HUES48 (cell line): ENCODE measurements around the gene ZFP36.
"Not testable (repeated sequence)": the region's sequence is repeated elsewhere in the genome, so short reads cannot be mapped to it uniquely, and the experiment has no call there.

Experiments used
- H3K27ac ChIP-seq: one replicate; pipeline ENCODE4 v1.7.0; 2013; ENCODE audit warnings: low read depth, low read length, inconsistent platforms
- H3K27me3 ChIP-seq: 2 replicates; pipeline ENCODE4 v1.6.1; 2013; ENCODE audit warnings: mild to moderate bottlenecking, low read length; ENCODE audit not compliant: control insufficient read depth, insufficient read depth
- H3K36me3 ChIP-seq: 2 replicates; pipeline ENCODE4 v1.6.1; 2013; ENCODE audit warnings: low read length; ENCODE audit not compliant: control insufficient read depth, insufficient read depth
- H3K4me1 ChIP-seq: 2 replicates; pipeline ENCODE4 v1.6.1; 2013; ENCODE audit warnings: mild to moderate bottlenecking, low read length; ENCODE audit not compliant: control insufficient read depth, insufficient read depth
- H3K4me3 ChIP-seq: 2 replicates; pipeline ENCODE4 v1.5.1; 2013; ENCODE audit warnings: mild to moderate bottlenecking, low read depth, low read length
- H3K9ac ChIP-seq: 2 replicates; pipeline ENCODE4 v1.6.1; 2013; ENCODE audit warnings: mild to moderate bottlenecking, low read depth, low read length, moderate library complexity
- H3K9me3 ChIP-seq: 2 replicates; pipeline ENCODE4 v1.6.1; 2013; ENCODE audit warnings: low read length; ENCODE audit not compliant: control insufficient read depth, insufficient read depth

Gene ZFP36

DNA sequence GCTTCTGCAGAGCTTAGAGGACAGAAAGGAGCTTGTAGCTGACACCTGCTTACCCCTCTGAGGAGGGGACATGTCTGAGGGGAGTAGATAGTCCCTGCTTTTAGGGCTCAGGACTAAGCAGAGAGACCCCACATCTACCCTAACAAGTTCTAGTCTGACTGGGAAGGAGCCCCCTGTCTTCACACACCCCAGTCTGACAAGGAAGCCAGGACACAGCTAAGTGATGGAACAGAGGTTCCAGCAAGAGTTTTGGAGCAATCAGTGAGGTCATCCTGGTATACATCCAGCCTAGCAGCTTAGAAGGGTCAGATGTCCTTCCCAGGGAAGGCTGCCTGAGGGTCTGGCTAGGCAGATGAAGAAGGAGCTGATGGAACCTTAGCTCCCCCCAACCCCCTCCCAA is 30.7 kb upstream of the ZFP36 start:
- Histone ChIP-seq H3K27me3 (no peaks in the 10 kb centered on the region), H3K9me3 (no peaks in the 10 kb centered on the region), H3K9ac (no peak overlapping the region), H3K4me1 (no peaks in the 10 kb centered on the region), H3K27ac (no peak overlapping the region), H3K36me3 (peaks cover 81% of the 10 kb centered on the region), H3K4me3 (no peak overlapping the region)

DNA sequence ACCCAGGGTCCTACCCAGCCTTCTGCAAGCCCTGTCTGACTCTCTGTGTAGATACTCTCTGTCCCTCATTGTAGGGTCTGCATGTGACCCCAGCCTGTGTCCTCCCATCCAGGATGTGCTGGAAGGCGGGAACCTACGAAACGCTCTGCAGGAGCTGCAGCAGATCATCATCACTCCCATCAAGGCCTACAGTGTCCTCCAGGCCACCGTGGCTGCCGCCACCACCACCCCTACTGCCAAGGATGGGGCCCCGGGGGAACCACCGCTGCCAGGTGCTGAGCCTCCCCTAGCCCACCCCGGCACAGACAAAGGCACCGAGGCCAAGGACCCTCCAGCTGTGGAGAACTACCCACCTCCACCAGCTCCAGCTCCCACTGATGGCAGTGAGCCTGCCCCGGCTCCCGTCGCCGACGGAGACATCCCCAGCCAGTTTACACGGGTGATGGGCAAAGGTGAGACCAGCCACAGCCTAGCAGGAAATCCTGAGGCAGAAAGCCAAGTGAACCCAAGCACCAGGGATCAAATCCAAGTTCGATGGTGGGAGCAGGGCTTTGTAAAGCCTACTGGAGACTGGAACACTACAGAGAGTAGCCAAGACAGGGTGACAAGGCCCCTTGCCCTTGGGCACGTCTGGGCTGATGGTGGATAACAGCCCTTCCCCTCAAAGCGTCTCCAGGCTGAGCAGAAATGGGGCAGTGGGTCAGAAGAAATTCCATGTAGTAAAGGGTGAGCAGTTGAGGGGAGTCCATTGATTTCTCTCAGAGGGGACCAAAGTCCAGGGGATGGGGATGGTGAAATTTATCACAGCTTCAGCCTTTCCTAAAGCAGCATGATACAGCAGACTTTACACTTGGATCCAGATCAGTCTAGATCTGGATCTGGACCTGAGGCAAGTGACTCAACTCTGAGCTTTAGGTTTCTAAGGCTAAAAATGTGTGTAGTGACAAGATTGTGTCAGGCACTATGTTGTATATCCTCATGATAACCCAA is 29.0 kb upstream of the ZFP36 start:
- Histone ChIP-seq H3K27me3 (no peaks in the 10 kb centered on the region), H3K9ac (no peak overlapping the region), H3K4me3 (no peak overlapping the region), H3K36me3 (peaks cover 81% of the 10 kb centered on the region), H3K9me3 (no peaks in the 10 kb centered on the region), H3K4me1 (no peaks in the 10 kb centered on the region), H3K27ac (no peak overlapping the region)

GRCh38 chr19:39379366-39379765 is 27.3 kb upstream of the ZFP36 start:
- H3K4me1 ChIP-seq, H3K4me3 ChIP-seq, H3K9ac ChIP-seq, H3K9me3 ChIP-seq, H3K27me3 ChIP-seq, H3K27ac ChIP-seq: not testable (repeated sequence)
- peaks cover 90% of the 10 kb centered on the region for H3K36me3 ChIP-seq

GRCh38 chr19:39379865-39380396 is 26.7 kb upstream of the ZFP36 start:
- Histone ChIP-seq H3K36me3 (peaks cover 90% of the 10 kb centered on the region), H3K27ac (no peak overlapping the region), H3K9ac (no peak overlapping the region), H3K4me1 (no peaks in the 10 kb centered on the region), H3K4me3 (no peak overlapping the region), H3K9me3 (no peaks in the 10 kb centered on the region), H3K27me3 (no peaks in the 10 kb centered on the region)

- Histone ChIP-seq H3K4me1 (no peaks in the 10 kb centered on the region), H3K9ac (no peak overlapping the region), H3K36me3 (peaks cover 91% of the 10 kb centered on the region), H3K4me3 (no peak overlapping the region), H3K27me3 (no peaks in the 10 kb centered on the region), H3K9me3 (no peaks in the 10 kb centered on the region), H3K27ac (no peak overlapping the region)
Measured at GRCh38 chr19:39380521-39381502, 25.8 kb upstream of the ZFP36 start.

- H3K9me3 ChIP-seq: no peaks in the 10 kb centered on the region
- no peaks in the 10 kb centered on the region for H3K4me1 ChIP-seq
- H3K4me3 ChIP-seq: no peak overlapping the region
- H3K27ac ChIP-seq: no peak overlapping the region
- no peak overlapping the region for H3K9ac ChIP-seq
- peaks cover 91% of the 10 kb centered on the region for H3K36me3 ChIP-seq
- H3K27me3 ChIP-seq: no peaks in the 10 kb centered on the region
Measured at GRCh38 chr19:39381910-39382611, 24.6 kb upstream of the ZFP36 start.

DNA sequence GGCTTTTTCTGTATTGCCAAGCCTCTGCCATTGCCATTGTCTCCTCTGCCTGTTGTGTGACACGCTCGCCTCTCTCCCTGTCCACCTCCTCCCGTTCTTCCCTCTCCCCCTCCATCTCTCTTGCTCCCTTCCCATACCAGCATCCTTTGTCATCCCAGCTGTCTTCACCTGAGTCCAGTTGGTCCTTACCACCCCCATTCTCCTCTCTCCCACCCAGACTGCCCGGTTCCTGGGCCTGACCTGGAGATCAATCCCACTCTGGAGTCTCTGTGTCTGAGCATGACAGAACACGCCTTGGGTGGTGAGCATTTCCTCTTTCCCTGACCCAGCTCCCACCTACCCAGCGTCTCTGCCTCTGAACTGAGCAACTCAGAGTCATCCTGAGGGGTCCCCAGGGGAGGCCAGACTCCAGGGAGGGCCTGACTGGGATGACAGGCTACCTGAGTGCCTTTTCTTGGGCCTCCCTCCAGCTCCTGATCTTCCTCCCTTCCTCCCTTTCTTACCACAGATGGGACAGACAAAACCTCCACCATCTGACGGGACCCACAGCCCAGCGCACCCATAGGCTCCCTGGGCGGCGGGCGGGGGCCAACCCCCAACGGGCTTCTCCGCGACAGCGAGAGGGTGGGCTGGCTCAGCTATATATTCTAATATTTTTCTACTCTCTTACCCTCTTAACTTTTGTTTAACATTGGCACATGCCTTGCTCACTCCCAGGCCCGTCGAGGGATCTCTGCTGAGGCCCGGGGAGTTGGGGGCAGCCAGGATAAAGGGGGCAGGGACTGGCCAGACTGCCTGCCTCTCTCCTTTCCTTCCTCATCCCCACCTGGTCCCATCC is 23.4 kb upstream of the ZFP36 start:
- Histone ChIP-seq H3K27me3 (no peaks in the 10 kb centered on the region), H3K27ac (no peak overlapping the region), H3K9ac (no peak overlapping the region), H3K4me1 (no peaks in the 10 kb centered on the region), H3K36me3 (peaks cover 89% of the 10 kb centered on the region), H3K9me3 (no peaks in the 10 kb centered on the region), H3K4me3 (no peak overlapping the region)

DNA sequence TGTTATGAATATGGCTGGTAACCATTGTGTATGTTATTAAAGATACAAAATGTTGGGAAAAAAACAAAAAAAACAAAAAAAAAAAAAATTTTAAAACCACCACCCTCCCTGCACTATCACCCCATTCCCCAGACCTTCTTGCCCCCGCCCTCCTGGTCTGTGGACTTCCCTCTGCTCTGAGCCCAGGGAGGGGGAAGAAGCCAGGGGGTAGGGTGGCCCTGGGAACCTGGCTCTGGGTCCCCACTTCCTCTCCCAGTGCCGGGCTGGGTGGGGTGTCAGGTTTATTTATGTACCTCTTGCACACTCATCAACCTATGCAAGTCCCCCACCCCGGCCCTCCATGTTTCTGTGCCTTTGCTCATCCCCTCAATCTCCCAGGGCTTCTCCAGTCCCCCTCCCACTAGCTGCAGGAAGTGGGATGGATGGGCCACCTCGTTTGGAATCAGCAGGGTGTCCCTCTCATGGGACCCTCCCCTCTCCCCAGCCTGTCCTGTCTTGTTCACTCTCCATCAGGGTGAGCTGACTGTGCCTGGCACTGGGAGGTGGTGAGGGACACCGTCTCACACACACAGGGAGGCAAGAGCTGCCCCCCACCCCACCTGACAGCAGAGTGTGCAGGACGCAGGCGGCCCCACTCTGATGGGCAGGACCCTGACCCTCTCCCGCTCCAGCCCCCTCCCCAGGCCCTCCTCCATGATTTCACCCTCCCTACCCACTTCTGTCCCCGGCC is 21.6 kb upstream of the ZFP36 start:
- Histone ChIP-seq H3K9me3 (no peaks in the 10 kb centered on the region), H3K4me1 (no peaks in the 10 kb centered on the region), H3K27ac (no peak overlapping the region), H3K9ac (no peak overlapping the region), H3K27me3 (no peaks in the 10 kb centered on the region), H3K4me3 (no peak overlapping the region), H3K36me3 (peaks cover 89% of the 10 kb centered on the region)

- Histone ChIP-seq H3K27ac (no peak overlapping the region), H3K4me1 (no peaks in the 10 kb centered on the region), H3K9me3 (no peaks in the 10 kb centered on the region), H3K27me3 (no peaks in the 10 kb centered on the region), H3K36me3 (peaks cover 81% of the 10 kb centered on the region), H3K4me3 (no peak overlapping the region), H3K9ac (no peak overlapping the region)
Measured at GRCh38 chr19:39385629-39386411, 20.8 kb upstream of the ZFP36 start.
